GM18870 (cell line): ENCODE data around the gene SAMD8.

Experiments used
- ATAC-seq: cut with Tn5 transposase; IDR thresholded peaks from one replicate; pipeline ENCODE4 v1.9.1; 2021; ENCODE audit warnings: moderate library complexity; ENCODE audit not compliant: unreplicated experiment

Gene SAMD8

GRCh38 chr10:75084834-75085384, 26.5 kb upstream of the SAMD8 start:
- ATAC-seq: no peak

- no peak for ATAC-seq
Observed at GRCh38 chr10:75086278-75086934, 25.1 kb upstream of the SAMD8 start.

- no peak for ATAC-seq
Observed at GRCh38 chr10:75088640-75089039, 22.8 kb upstream of the SAMD8 start.

- ATAC-seq: no peak
Observed at GRCh38 chr10:75089634-75090033, 21.8 kb upstream of the SAMD8 start.

DNA sequence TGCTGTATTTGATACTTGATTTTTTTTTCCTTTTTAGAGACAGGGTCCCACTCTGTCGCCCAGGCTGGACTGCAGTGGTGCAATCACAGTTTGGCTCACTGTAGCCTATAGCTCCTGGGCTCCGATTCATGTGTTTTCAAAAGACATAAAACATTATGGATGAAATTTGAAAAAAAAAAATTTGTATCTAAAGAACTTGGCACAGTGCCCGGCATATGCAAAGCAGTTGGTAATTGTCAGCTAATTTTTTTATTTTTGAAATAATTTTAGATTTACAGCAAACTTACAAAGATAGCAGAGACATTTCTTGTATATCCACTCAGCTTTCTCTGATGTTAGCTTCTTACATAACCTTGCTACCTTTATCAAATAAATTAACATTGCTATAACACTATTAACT, 20.3 kb upstream of the SAMD8 start:
- no peak for ATAC-seq

DNA sequence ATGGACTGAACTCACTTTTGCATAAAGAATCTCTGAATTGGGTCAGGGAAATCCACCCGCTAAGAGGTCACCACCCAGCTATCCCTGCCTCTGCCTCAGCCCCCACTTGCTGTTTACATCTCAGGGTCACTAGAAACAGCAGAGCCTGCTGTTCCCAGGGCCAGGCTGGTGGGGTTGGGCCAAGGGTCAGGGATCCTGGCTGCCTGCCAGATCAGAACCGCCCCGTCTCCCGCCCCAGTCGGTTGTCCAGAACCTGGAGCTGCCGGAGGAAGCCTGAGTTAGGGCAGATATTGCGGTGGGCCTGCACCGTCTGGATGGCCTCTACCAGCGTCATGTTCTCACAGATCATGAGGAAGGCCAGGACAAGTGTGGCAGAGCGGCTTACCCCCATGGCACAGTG, 17.0 kb upstream of the SAMD8 start:
- no peak for ATAC-seq

- no peak for ATAC-seq
Observed at GRCh38 chr10:75095631-75096030, 15.8 kb upstream of the SAMD8 start.

DNA sequence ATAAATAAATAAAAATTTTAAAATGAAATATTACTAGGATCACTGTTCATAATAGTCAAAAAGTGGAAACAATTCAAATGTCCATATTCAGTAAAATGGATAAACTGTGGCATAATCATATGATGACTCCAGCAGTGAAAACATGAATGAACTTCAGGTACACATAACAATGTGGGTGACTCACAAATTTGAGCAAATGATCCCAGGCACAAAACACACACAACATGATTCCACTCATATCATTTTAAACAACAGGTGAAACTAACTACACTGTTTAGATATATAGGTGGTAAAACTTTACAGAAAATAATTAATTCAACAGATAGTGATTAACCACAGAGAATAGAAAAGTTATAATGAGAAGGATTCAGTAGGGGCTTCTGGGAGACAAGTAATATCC, 14.7 kb upstream of the SAMD8 start:
- no peak for ATAC-seq

- ATAC-seq: no peak
Observed at GRCh38 chr10:75097666-75098285, 13.7 kb upstream of the SAMD8 start.

DNA sequence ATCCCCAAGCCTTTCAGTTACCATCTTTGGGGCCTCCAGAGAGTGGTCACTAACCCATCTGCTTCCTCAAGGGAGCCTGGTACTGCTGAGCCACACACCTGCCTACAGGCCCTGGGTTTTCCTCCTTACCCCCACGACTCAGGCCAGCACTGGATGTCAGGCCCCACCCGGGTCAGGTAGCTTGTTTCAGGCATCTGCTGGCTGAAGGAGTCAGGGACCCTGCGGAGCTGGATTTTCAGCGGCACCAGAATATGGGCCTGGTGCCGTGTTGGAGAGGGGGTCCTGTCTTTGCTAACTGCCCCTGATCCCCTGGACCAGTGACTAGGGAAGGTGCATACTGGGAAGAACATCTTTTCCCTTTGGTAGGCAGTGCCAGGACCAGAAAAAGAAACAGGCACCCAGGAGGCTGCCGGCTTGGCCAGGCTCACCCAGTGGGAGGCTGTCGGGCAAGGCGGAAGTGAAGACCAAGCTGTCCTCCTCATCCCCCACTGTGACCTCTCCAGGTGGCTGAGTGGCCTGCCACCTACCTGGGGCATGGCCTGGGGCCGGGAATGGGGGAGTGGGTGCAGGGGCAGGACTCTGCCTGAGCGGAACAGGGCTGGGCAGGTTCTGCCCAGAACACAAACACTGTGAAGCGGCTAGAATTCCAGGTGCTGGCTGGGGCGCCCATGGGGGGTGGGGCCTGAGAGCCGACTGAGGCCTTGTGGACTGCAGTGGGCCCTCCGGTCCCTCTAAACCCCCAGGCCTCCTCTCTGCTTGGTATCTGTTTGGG, 12.4 kb upstream of the SAMD8 start:
- ATAC-seq: no peak

DNA sequence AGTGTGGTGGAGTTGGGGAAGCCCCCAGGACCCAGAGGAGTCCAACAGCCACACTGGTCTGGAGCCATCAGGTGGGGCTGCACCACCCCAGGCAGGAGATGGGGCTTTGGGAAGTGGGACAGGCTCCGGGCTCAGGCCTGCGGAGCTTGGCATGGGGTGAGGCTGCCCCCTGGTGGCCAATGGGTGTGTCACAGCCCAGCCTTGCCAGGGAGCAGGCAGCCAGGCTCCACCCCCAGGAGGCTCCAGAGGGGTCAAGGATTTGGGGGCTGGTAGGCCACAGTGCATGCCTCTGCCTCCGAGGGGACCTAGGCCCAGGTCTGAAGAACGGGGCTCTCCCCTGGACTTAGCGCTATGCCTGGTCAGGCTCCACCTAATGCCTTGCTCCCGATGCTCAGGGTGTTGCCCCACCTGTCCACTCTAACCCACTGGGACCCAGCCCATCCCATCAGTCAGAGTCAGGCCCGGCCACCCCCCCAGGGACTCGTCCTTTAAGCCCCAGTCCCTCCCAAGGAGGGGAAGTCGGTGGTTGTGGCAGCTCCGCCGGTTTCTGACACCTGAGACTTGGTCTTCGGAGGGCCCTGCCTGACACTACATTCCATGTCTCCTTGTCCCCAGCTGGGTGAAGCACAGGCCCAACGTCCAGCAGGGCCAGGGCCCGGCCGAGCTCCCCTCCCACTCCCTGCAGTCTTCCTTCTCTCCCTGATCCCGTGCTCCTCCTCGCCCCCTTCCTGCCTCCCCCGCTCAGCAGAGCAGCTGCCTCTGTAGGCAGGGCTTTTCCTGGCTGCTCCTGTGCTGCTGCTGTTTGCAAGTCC, 11.3 kb upstream of the SAMD8 start:
- ATAC-seq: no peak

GRCh38 chr10:75100764-75101291, 10.6 kb upstream of the SAMD8 start:
- ATAC-seq: no peak

DNA sequence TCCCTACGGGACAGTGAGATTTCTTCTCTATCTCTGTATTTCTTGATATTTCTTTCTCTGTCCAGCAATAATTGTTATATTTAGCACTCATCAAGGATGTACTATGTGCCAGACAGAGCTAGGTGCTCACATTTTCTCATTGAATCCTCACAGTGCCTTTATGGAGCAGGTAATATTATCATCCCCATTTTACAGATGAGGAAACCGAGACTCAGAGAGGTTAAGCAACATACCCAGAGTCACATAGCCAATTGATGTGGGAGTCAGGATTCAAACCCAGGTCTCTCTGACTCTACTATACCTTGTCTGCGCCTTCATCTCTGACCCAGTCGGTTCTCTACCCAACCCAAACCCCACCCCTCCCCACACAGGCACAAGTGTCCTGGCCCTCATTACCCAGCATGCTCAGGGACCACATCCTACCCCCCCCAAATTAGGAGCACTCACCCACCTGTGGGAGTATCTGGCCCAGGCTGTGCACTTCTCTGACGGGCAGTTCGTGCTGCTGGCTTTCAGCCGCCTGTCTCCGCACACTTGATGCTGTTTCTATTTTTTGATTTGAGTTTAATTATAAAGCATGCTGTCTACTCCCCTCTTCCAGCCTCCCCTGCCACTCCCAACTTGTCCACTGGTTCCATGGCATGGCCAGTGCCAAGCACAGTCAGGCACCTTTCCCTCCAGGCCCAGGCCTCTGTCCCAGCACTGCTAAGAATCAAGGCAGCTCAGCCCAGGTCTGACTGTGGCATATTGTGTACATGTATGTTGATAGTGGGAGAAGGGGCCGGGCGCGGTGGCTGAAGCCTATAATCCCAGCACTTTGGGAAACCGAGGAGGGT, 9.8 kb upstream of the SAMD8 start:
- no peak for ATAC-seq

DNA sequence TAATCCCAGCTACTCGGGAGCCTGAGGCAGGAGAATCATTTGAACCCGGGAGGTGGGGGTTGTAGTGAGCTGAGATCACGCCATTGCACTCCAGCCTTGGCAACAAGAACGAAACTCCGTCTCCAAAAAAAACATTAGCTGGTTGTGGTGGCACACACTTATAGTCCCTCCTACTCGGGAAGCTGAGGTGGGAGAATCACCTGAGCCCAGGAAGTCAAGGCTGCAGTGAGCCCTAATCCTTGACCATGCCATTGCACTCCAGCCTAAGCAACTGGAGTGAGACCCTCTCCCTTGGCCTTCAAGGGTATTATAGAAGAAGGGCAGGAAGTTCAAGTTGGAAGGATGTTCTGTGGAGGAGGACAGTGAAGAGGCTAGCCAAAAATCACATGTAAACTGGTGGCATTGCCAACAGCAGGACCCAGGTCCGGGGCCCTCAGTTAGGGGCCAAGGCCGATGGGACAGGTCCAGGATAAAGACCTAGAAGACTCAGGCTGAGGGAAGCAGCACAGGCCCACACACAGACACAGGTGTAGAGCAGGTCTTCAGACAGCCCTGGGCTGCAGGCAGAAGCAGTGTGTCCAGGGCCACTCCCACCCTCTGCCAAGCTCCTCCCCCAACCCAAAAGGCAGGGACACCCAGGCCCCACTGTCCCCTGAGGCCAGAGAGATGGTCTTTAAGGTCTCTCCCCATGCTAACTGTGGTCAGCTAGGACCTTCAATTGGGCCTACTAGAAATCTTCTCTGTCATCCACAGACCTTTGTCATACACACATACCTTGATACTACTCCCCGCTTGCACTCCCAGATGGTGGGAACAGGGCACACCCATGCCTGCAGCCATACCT, 8.4 kb upstream of the SAMD8 start:
- no peak for ATAC-seq

DNA sequence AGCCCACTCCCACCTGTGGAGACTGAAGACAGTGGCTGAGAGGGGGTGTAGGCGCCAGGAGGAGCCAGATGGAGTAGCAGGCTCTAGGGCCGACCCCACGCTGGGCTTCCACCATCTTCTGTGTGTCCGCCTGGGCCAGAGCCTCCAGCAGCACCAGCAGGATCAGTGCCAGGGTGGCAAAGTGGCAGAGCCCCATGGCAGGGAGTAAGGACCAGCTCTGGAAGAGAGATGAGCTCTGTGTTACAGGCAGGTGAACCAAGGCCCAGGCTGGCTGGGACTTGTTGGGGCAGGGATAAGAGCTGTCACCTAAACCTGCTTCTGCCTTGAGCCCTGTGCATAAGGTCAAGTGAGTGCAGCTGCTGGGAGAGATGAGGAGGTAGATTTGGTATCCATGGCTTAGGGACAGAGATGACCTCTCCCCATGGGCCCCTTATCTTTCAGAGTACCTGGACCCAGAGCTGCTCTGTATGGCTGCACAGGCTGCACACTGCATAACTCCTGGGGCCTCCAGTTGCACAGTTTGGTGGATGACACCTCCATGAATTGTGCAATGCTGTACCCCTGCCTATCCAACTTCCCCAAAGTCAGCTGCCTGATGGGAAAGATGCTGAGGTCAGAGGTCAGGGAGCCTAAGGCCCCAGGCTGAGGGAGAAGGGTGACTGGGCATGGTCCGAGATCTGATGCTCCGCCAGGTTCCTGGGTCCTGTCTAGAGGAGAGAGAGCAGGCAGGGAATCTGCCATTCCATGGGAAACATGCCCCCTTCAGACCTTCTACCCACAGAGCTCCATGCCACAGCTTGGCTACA, 7.4 kb upstream of the SAMD8 start:
- ATAC-seq: no peak

DNA sequence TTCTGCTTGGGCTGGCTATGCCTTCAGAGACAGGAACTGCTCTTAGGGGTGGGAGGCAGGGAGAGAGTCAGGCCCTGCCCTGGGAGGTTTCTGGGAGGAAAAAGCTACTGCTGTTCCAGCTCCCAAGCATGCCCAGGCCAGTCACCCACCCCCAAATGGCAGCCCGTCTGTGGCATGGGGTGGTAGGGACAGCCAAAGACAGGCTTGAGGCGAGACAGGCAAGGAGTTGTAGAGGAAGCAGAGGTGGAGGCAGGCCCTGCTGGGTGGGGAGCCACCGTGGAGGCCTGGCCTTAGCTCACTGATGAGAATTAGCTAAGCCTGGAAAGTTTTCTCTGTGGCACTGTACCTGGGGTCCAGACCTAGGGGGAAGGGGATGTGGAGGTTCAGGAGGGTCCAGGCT, 6.6 kb upstream of the SAMD8 start:
- no peak for ATAC-seq

GRCh38 chr10:75105576-75106197, 5.8 kb upstream of the SAMD8 start:
- no peak for ATAC-seq

GRCh38 chr10:75106242-75106641, 5.2 kb upstream of the SAMD8 start:
- no peak for ATAC-seq
